ENCODE data around the gene SLC50A1. TPM values are rescaled to one million over a fixed set of nuclear protein-coding genes. Genes with fewer than 3 reads are reported as not detected.

The SLC50A1 gene
- polyA plus RNA-seq, 2 donors: 41.0 to 51.5 TPM

DNA sequence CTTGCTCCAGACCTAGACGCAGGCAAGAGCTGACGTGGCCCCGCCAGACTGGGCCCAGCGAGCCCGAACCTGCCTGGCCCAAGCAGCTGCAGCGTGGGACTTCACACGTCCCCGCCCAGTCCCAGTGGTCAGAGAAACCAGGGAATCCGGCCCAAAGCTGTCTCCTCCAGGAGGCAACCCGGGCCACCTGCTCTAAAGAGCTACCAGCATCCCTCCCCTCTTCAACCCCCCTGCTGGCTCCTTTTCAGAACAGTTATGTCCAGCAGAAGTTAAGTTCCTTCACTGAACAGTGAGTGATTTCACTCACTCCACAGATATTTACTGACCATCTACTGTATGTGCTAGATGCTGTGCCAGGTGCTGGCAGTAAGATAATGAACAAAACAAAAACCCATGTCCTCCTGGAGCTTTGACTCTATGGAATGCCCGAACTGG lies 10.1 kb upstream of the SLC50A1 start:
- Histone ChIP-seq H3K4me1 (ENCODE audit: control insufficient read depth in 2 of 2, insufficient read depth in 2 of 2, low read length in 1 of 2) (peaks cover 6 to 18% of the 10 kb centered on the region in 2 donors), H3K27me3 (ENCODE audit: control insufficient read depth in 1 of 2, insufficient read depth in 2 of 2, low read length in 2 of 2) (no peaks in the 10 kb centered on the region), H3K27ac (ENCODE audit: low read depth in 2 of 2, low read length in 1 of 2) (peak overlapping the region; percentile 96 to 98), H3K36me3 (ENCODE audit: control insufficient read depth in 2 of 2, insufficient read depth in 2 of 2, low read length in 1 of 2) (no peaks in the 10 kb centered on the region), H3K9me3 (ENCODE audit: control insufficient read depth in 2 of 2, insufficient read depth in 1 of 2, low read depth in 1 of 2, low read length in 1 of 2) (peaks cover 0 to 2% of the 10 kb centered on the region in 2 donors), H3K4me3 (ENCODE audit: low read depth in 1 of 2, low read length in 2 of 2) (no peak overlapping the region)
- 52 to 60% methylated on average over 11 of the region's 11 CpGs for WGBS, 2 donors

DNA sequence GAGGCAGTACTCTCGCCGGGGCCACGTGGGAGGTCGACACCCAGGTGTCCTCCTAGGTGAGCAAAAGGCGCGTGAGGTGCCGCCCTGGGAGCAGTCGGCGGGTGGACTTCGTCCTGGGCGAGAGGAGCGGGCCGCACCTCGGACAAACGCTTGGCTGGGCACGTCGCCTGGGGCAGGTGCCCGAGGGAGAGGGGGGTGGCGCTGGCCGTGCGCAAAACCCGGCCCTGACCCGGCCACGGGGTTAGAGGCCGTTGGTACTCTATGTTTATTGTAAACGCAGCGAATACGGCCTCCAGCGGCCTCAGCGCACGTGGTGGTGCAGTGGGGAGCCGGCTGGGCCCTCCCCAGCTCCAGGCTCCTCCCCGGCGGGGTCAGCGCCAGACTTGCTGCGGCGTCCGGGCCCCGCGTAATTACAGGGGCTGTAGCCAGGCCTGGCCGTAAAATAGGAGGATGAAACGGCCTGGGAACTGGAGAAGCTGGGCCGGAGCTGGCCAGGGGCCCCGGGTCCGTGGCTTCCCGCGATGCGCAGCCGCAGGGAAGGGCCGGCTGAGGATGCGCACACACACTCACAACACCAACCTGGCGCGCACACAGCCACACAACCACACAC lies 9.6 kb upstream of the SLC50A1 start:
- Histone ChIP-seq H3K27me3 (ENCODE audit: control insufficient read depth in 1 of 2, insufficient read depth in 2 of 2, low read length in 2 of 2) (no peaks in the 10 kb centered on the region), H3K4me3 (ENCODE audit: low read depth in 1 of 2, low read length in 2 of 2) (peak overlapping the region; percentile 60 to 96), H3K36me3 (ENCODE audit: control insufficient read depth in 2 of 2, insufficient read depth in 2 of 2, low read length in 1 of 2) (peaks cover 0 to 2% of the 10 kb centered on the region in 2 donors), H3K27ac (ENCODE audit: low read depth in 2 of 2, low read length in 1 of 2) (peak overlapping the region; percentile 96 to 98), H3K9me3 (ENCODE audit: control insufficient read depth in 2 of 2, insufficient read depth in 1 of 2, low read depth in 1 of 2, low read length in 1 of 2) (peaks cover 0 to 2% of the 10 kb centered on the region in 2 donors), H3K4me1 (ENCODE audit: control insufficient read depth in 2 of 2, insufficient read depth in 2 of 2, low read length in 1 of 2) (peaks cover 6 to 18% of the 10 kb centered on the region in 2 donors)
- WGBS, 2 donors: 24% methylated on average over 53 of the region's 53 CpGs

DNA sequence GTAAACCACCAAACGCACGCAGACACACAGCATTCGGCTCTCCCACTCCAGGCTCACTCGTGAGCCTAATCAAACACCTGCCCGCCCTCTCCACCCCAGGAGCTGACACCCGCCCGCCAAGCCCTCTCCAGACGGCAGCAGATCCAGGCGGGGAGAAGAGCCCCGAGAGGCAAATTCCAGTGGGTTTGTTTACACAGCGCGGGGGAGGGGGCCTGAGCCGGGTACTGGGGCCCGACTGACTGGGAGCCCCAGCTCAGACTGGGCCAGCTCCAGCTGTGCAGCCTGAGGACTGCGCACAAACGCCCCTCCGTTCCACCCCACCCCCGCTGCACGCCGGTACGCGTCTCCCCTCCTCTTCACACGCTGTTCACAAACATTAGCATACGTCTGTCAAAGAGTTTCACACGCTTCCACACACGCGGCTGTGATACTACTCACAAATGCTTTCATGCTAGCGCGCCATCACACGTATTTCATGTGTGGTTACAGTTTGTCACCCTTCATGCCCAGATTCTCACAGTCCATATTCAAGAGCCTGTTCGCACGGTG lies 9.0 kb upstream of the SLC50A1 start:
- Histone ChIP-seq H3K4me3 (ENCODE audit: low read depth in 1 of 2, low read length in 2 of 2) (peak overlapping the region; percentile 60 to 96), H3K4me1 (ENCODE audit: control insufficient read depth in 2 of 2, insufficient read depth in 2 of 2, low read length in 1 of 2) (peaks cover 6 to 21% of the 10 kb centered on the region in 2 donors)

DNA sequence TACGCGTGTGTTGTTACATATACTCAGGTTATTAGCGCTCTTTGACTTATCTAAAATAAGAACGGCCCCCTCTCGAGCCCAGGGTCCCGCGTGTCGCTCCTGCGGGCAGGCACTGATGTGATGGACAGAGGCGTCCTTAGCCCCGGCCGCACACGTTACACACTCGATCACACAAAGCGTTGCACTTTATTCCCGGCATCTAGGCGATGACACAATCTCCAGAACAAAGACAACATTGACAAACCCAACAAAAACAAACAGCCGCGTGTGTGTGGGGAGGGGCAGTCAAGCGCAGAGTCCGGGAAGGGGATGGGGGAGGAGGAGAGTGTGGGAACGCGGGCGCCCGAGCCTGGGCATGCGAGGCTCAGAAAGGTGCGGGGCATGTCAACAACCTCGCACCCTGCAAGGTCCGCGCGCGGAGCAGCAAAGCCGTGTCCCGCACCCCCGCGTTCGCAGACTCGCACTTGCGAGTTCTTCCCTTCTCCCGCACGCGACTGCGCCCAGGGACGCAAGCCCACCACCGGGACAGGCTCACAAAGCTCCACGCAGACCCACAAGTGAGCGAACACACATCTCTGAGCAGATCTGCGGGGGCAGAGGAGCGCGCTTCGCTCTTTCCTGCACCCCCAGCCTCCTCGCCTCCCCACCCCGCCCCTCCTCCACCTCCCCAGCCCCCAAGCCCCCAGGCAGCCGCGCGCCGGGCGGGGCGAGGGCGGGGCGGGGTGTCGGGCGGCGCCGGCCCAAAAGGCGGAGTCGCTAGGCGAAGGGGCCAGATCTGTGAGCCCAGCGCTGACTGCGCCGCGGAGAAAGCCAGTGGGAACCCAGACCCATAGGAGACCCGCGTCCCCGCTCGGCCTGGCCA lies 8.3 kb upstream of the SLC50A1 start, which contains the start of gene EFNA1:
EFNA1 (plus strand) TSS at position 772 of the 862 bp plus-strand sequence. CDS start 102 bp downstream, outside the sequence.
- 1% methylated on average over 72 to 76 of the region's 76 CpGs for WGBS, 2 donors
- H3K27me3 ChIP-seq (ENCODE audit: control insufficient read depth in 1 of 2, insufficient read depth in 2 of 2, low read length in 2 of 2): no peaks in the 10 kb centered on the region
- H3K4me1 ChIP-seq (ENCODE audit: control insufficient read depth in 2 of 2, insufficient read depth in 2 of 2, low read length in 1 of 2): peaks cover 6 to 21% of the 10 kb centered on the region in 2 donors
- peak within 1 kb of the TSS; percentile 96 to 98 for H3K27ac ChIP-seq (ENCODE audit: low read depth in 2 of 2, low read length in 1 of 2)
- H3K4me3 ChIP-seq (ENCODE audit: low read depth in 1 of 2, low read length in 2 of 2): peak within 1 kb of the TSS; percentile 81 to 96
- peaks cover 3 to 12% of the 10 kb centered on the region in 2 donors for H3K36me3 ChIP-seq (ENCODE audit: control insufficient read depth in 2 of 2, insufficient read depth in 2 of 2, low read length in 1 of 2)
- peaks cover 0 to 2% of the 10 kb centered on the region in 2 donors for H3K9me3 ChIP-seq (ENCODE audit: control insufficient read depth in 2 of 2, insufficient read depth in 1 of 2, low read depth in 1 of 2, low read length in 1 of 2)

More for the DNA sequence above, 9.0 kb upstream of the SLC50A1 start:
- peaks cover 0 to 2% of the 10 kb centered on the region in 2 donors for H3K9me3 ChIP-seq (ENCODE audit: control insufficient read depth in 2 of 2, insufficient read depth in 1 of 2, low read depth in 1 of 2, low read length in 1 of 2)
- WGBS, 2 donors: 5% methylated on average over 30 to 32 of the region's 32 CpGs
- H3K27ac ChIP-seq (ENCODE audit: low read depth in 2 of 2, low read length in 1 of 2): peak overlapping the region; percentile 96 to 98
- H3K36me3 ChIP-seq (ENCODE audit: control insufficient read depth in 2 of 2, insufficient read depth in 2 of 2, low read length in 1 of 2): peaks cover 0 to 8% of the 10 kb centered on the region in 2 donors
- no peaks in the 10 kb centered on the region for H3K27me3 ChIP-seq (ENCODE audit: control insufficient read depth in 1 of 2, insufficient read depth in 2 of 2, low read length in 2 of 2)

DNA sequence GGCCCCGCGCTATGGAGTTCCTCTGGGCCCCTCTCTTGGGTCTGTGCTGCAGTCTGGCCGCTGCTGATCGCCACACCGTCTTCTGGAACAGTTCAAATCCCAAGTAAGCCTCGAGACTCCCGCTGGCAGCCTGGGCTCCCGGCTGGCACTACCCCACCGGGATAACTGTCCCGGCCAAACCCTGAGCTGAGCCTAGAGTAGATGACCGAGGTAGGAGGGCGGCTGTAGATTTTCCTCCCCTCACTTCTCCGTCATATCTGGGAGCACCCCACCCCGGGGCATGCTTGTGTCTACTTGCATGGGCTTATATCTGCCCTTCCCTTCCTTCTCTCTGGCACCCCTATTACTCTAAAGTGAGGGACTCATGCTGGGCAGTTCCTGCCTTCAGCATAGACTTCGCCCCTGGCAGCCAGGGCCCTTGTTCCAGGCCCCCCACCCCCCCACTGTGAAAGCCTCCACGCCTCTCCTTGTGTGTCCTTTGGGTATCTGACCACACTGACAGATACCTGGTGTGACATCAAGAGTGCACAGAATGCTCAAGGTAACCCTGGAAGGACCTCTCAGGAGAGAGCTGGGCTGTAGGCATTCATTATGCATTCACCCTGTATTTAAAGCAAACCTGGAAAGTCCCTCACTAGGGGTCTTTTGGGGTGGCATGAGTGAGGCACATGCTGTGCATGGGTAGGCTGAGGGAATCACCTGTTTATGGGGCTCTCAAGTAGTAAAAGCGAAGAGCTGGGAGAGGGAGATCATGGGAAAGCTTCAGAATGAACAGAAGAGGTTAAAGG lies 7.5 kb upstream of the SLC50A1 start:
- WGBS, 2 donors: 2 to 3% methylated on average over 16 to 17 of the region's 17 CpGs
- H3K27me3 ChIP-seq (ENCODE audit: control insufficient read depth in 1 of 2, insufficient read depth in 2 of 2, low read length in 2 of 2): no peaks in the 10 kb centered on the region
- peak overlapping the region; percentile 96 to 98 for H3K27ac ChIP-seq (ENCODE audit: low read depth in 2 of 2, low read length in 1 of 2)
- H3K4me3 ChIP-seq (ENCODE audit: low read depth in 1 of 2, low read length in 2 of 2): peak overlapping the region; percentile 81 to 96
- H3K4me1 ChIP-seq (ENCODE audit: control insufficient read depth in 2 of 2, insufficient read depth in 2 of 2, low read length in 1 of 2): peaks cover 6 to 21% of the 10 kb centered on the region in 2 donors
- H3K9me3 ChIP-seq (ENCODE audit: control insufficient read depth in 2 of 2, insufficient read depth in 1 of 2, low read depth in 1 of 2, low read length in 1 of 2): peaks cover 0 to 2% of the 10 kb centered on the region in 2 donors
- H3K36me3 ChIP-seq (ENCODE audit: control insufficient read depth in 2 of 2, insufficient read depth in 2 of 2, low read length in 1 of 2): peaks cover 6 to 12% of the 10 kb centered on the region in 2 donors

DNA sequence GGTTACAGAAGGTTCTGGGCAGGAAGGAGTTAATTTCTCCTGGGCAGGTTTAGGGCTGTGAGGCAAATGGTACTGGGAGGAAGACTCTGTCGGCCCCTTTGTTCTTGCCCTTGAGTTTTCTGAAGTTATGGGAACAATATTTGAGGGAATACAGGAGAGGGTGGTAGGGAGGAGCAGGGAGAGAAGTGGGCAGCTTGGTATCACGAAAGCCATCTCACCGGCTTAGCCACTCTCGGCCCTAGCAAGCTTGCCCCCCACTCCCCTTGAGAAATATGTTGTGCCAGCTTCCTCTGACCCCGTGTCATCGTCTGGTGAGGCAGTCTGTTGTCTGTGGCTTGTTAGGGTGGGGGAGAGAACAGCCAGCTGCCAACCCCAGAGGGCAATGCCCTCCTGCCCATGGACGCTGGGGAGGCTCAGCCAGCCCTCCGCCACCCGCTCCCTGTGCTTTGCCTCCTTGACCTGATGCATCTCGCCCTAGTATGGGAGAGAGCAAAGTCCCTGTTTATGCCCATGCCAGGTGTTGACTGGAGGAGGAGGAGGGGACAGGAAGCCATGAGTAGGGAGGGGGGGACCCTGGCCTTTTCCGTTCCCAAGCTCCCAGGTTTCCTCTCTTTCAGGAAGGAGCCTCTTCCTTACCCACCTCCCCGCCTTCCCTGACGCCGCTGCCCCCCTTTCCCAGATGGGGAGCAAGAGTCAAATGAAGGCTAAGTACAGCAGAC lies 6.7 kb upstream of the SLC50A1 start:
- WGBS, 2 donors: 9 to 20% methylated on average over 14 of the region's 14 CpGs
- Histone ChIP-seq H3K4me3 (ENCODE audit: low read depth in 1 of 2, low read length in 2 of 2) (peak overlapping the region; percentile 81 to 96), H3K27ac (ENCODE audit: low read depth in 2 of 2, low read length in 1 of 2) (peak overlapping the region; percentile 96 to 98), H3K9me3 (ENCODE audit: control insufficient read depth in 2 of 2, insufficient read depth in 1 of 2, low read depth in 1 of 2, low read length in 1 of 2) (peaks cover 0 to 2% of the 10 kb centered on the region in 2 donors), H3K4me1 (ENCODE audit: control insufficient read depth in 2 of 2, insufficient read depth in 2 of 2, low read length in 1 of 2) (peaks cover 6 to 28% of the 10 kb centered on the region in 2 donors), H3K27me3 (ENCODE audit: control insufficient read depth in 1 of 2, insufficient read depth in 2 of 2, low read length in 2 of 2) (no peaks in the 10 kb centered on the region), H3K36me3 (ENCODE audit: control insufficient read depth in 2 of 2, insufficient read depth in 2 of 2, low read length in 1 of 2) (peaks cover 14 to 17% of the 10 kb centered on the region in 2 donors)

DNA sequence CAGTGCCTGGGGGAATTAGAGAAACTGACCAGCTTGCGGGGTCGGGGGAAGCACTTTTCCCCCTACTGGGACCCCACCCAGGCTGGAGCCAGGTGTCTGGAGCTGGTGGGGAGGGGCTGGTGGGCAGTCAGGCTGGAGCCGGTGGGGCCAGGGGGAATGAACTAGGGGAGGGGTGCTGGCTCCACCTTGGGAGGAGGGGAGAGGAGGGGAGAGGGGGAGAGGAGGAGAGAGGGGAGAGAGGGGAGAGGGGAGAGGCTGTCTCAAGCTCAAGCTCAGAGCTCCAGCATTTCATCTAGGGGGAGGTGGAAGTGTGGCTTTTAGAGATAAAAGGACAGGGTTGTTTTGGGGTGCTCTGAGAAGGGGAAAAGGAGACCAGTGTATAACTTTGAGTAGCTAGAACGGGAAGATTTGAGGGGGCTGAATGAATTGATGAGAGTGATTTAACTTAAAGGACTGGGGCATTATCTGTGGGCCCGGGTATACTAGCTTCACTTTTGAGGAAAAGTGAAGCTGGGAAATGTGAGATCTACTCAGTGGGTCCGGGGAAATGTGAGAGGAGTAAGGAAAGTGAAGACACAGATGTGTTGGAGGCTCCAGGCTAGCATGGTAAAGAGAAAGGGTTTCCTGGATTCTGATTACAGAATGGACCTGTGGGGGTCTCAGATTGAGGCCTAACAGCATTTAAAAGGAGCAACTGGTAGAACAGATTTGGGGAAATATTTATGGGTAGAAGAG lies 5.2 kb upstream of the SLC50A1 start:
- Histone ChIP-seq H3K9me3 (ENCODE audit: control insufficient read depth in 2 of 2, insufficient read depth in 1 of 2, low read depth in 1 of 2, low read length in 1 of 2) (peaks cover 0 to under 1% of the 10 kb centered on the region in 2 donors), H3K36me3 (ENCODE audit: control insufficient read depth in 2 of 2, insufficient read depth in 2 of 2, low read length in 1 of 2) (peaks cover 17 to 20% of the 10 kb centered on the region in 2 donors), H3K27me3 (ENCODE audit: control insufficient read depth in 1 of 2, insufficient read depth in 2 of 2, low read length in 2 of 2) (no peaks in the 10 kb centered on the region), H3K4me1 (ENCODE audit: control insufficient read depth in 2 of 2, insufficient read depth in 2 of 2, low read length in 1 of 2) (peaks cover 9 to 28% of the 10 kb centered on the region in 2 donors), H3K27ac (ENCODE audit: low read depth in 2 of 2, low read length in 1 of 2) (peak overlapping the region; percentile 96 to 98), H3K4me3 (ENCODE audit: low read depth in 1 of 2, low read length in 2 of 2) (peak overlapping the region; percentile 54 to 96)
- 21 to 26% methylated on average over 6 of the region's 6 CpGs for WGBS, 2 donors

DNA sequence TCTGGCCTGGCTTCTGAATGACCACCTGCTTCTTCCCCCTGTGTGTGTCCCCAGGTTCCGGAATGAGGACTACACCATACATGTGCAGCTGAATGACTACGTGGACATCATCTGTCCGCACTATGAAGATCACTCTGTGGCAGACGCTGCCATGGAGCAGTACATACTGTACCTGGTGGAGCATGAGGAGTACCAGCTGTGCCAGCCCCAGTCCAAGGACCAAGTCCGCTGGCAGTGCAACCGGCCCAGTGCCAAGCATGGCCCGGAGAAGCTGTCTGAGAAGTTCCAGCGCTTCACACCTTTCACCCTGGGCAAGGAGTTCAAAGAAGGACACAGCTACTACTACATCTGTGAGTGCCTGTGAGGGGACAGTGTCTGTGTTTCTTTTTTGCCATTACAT lies 4.4 kb upstream of the SLC50A1 start:
- H3K4me3 ChIP-seq (ENCODE audit: low read depth in 1 of 2, low read length in 2 of 2): no peak overlapping the region
- no peaks in the 10 kb centered on the region for H3K9me3 ChIP-seq (ENCODE audit: control insufficient read depth in 2 of 2, insufficient read depth in 1 of 2, low read depth in 1 of 2, low read length in 1 of 2)
- peaks cover 17 to 20% of the 10 kb centered on the region in 2 donors for H3K36me3 ChIP-seq (ENCODE audit: control insufficient read depth in 2 of 2, insufficient read depth in 2 of 2, low read length in 1 of 2)
- H3K4me1 ChIP-seq (ENCODE audit: control insufficient read depth in 2 of 2, insufficient read depth in 2 of 2, low read length in 1 of 2): peaks cover 7 to 22% of the 10 kb centered on the region in 2 donors
- peak overlapping the region in 1 of 2 donors; percentile 84 for H3K27ac ChIP-seq (ENCODE audit: low read depth in 2 of 2, low read length in 1 of 2)
- 64 to 72% methylated on average over 8 of the region's 8 CpGs for WGBS, 2 donors
- no peaks in the 10 kb centered on the region for H3K27me3 ChIP-seq (ENCODE audit: control insufficient read depth in 1 of 2, insufficient read depth in 2 of 2, low read length in 2 of 2)
